Naive thymus-derived CD4-positive, alpha-beta T cell (primary cell): ENCODE data around the gene PTPN1. TPM values are rescaled to one million over a fixed set of nuclear protein-coding genes. Genes with fewer than 3 reads are reported as not detected.
"Not testable (repeated sequence)": the region's sequence is repeated elsewhere in the genome, so short reads cannot be mapped to it uniquely, and the experiment has no call there.

Experiments
- ATAC-seq: fragments of 150-1000 bp; cut with Tn5 transposase; 2 replicates; pipeline ENCODE4 v1.10.0; 2021; ENCODE audit warnings: mild to moderate bottlenecking, moderate library complexity
- CTCF ChIA-PET: fragments of 350-600 bp; sonication (Branson Sonifier 250); formaldehyde crosslinking; loops from one replicate; lab custom pipeline; 2021; ENCODE audit warnings: antibody characterized with exemption; lab: Charles Lee
- POLR2A ChIA-PET: fragments of 350-600 bp; sonication (Branson Sonifier 250); formaldehyde crosslinking; loops from one replicate; lab custom pipeline; 2021; ENCODE audit warnings: antibody characterized with exemption, inconsistent platforms; lab: Charles Lee
- DNase-seq, 9 donors: peaks; one replicate each; pipeline versions ENCODE4 v3.0.0 to v3.0.0-alpha.2; 2020 to 2022; ENCODE audit warnings: mixed read lengths in 1 of 9
- H3K27ac ChIP-seq: one replicate; pipeline ENCODE4 v1.7.0; 2013; ENCODE audit warnings: mild to moderate bottlenecking, low read depth, low read length, moderate library complexity
- H3K27me3 ChIP-seq, 2 donors: one replicate each; pipeline ENCODE4 v1.7.0; 2013; ENCODE audit warnings: low read length in 2 of 2, mild to moderate bottlenecking in 2 of 2, moderate library complexity in 2 of 2; ENCODE audit not compliant: control insufficient read depth in 2 of 2, insufficient read depth in 2 of 2
- H3K36me3 ChIP-seq, 3 experiments: 1 replicate in 2 of 3; 2 replicates in 1 of 3; pipeline ENCODE4 v1.7.0; 2013; ENCODE audit warnings: low read length in 3 of 3, mild to moderate bottlenecking in 3 of 3, moderate library complexity in 1 of 3; ENCODE audit not compliant: insufficient read depth in 3 of 3, control insufficient read depth in 2 of 3
- H3K4me1 ChIP-seq, 2 donors: one replicate each; pipeline ENCODE4 v1.7.0; 2013; ENCODE audit warnings: low read length in 2 of 2, mild to moderate bottlenecking in 2 of 2, moderate library complexity in 1 of 2; ENCODE audit not compliant: control insufficient read depth in 2 of 2, insufficient read depth in 2 of 2
- H3K4me3 ChIP-seq: 2 replicates; pipeline ENCODE4 v1.7.0; 2013; ENCODE audit warnings: mild to moderate bottlenecking, low read length
- H3K9me3 ChIP-seq, 3 experiments: 1 replicate in 2 of 3; 2 replicates in 1 of 3; pipeline ENCODE4 v1.7.0; 2013; ENCODE audit warnings: low read length in 3 of 3; ENCODE audit not compliant: control insufficient read depth in 2 of 3
- H3K27ac Mint-ChIP-seq, 9 donors: one replicate each; pipeline ENCODE4 v1.8.0; 2020 to 2022; ENCODE audit warnings: mixed read lengths in 9 of 9, mild to moderate bottlenecking in 8 of 9, moderate library complexity in 5 of 9, inconsistent platforms in 2 of 9
- H3K27me3 Mint-ChIP-seq, 5 donors: one replicate each; pipeline ENCODE4 v1.8.0; 2021 to 2022; ENCODE audit warnings: mixed read lengths in 5 of 5, mild to moderate bottlenecking in 1 of 5
- H3K36me3 Mint-ChIP-seq, 5 donors: one replicate each; pipeline ENCODE4 v1.8.0; 2020 to 2022; ENCODE audit warnings: mixed read lengths in 5 of 5, mild to moderate bottlenecking in 3 of 5, inconsistent platforms in 1 of 5
- H3K4me1 Mint-ChIP-seq, 7 donors: one replicate each; pipeline ENCODE4 v1.8.0; 2020 to 2022; ENCODE audit warnings: mixed read lengths in 7 of 7, mild to moderate bottlenecking in 3 of 7, inconsistent platforms in 1 of 7
- H3K4me3 Mint-ChIP-seq, 10 donors: one replicate each; pipeline ENCODE4 v1.8.0; 2020 to 2022; ENCODE audit warnings: mild to moderate bottlenecking in 10 of 10, mixed read lengths in 10 of 10, moderate library complexity in 6 of 10, inconsistent platforms in 2 of 10
- H3K9me3 Mint-ChIP-seq, 11 donors: one replicate each; pipeline ENCODE4 v1.8.0; 2020 to 2022; ENCODE audit warnings: mixed read lengths in 11 of 11, mild to moderate bottlenecking in 4 of 11, inconsistent platforms in 1 of 11, moderate library complexity in 1 of 11
- intact Hi-C, 2 donors: fragments of 100-400 bp; cut with micrococcal nuclease; formaldehyde crosslinking; loops; one replicate each; pipeline ENCODE4 v1.15.1; 2023
- polyA plus RNA-seq, 2 donors: library from polyadenylated mRNA; unstranded; fragments of 300-500 nt; fragmentation: Illumina TruSeq; gene quantifications; one replicate each; pipeline ENCODE4 v1.2.3, GENCODE V29; 2021
- total RNA-seq, 6 experiments: library from RNA in 5 of 6; stranded (reverse) in 5 of 6; gene quantifications; 1 replicate in 5 of 6; 2 replicates in 1 of 6; pipeline ENCODE4 v1.2.3 and lab custom pipeline; 2021 to 2026

Gene PTPN1
- total and polyA plus RNA-seq, 7 experiments from 2014 or later = 30.4 to 80.5 (median 59.7) TPM

DNA sequence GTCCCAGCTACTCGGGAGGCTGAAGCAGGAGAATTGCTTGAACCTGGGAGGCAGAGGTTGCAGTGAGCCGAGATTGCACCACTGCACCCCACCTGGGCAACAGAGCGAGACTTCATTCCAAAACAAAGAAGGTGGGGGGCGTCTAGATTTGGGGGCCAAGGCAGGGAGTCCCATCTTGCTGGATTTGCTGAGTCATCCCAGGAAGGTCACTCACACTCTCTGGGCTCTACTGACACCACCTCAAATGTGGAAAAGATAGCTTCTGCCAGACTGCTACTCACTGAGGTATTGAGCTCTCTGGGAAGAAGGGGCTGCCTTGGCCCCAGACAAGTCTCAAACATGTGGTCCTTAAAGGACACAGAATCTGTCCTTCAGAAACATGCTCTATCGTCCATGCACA is 106.8 kb downstream of the PTPN1 start:
- intact Hi-C loops = no loop called here
- ChIA-PET POLR2A (no interaction called here), CTCF (no interaction called here)
- Mint-ChIP-seq H3K4me1 (peaks cover 0 to 3% (median 0%) of the 10 kb centered on the region in 7 donors), H3K9me3 (peaks cover 0 to 16% (median 9%) of the 10 kb centered on the region in 11 donors), H3K4me3 (no peak overlapping the region), H3K27me3 (no peaks in the 10 kb centered on the region), H3K27ac (no peak overlapping the region), H3K36me3 (no peaks in the 10 kb centered on the region)
- Histone ChIP-seq H3K9me3 (peaks cover 0 to 7% (median 0%) of the 10 kb centered on the region in 3 experiments), H3K27me3 (no peaks in the 10 kb centered on the region), H3K36me3 (no peaks in the 10 kb centered on the region), H3K4me3 (no peak overlapping the region), H3K27ac (no peak overlapping the region), H3K4me1 (no peaks in the 10 kb centered on the region)
- DNase-seq (no peak), ATAC-seq (no peak)

DNA sequence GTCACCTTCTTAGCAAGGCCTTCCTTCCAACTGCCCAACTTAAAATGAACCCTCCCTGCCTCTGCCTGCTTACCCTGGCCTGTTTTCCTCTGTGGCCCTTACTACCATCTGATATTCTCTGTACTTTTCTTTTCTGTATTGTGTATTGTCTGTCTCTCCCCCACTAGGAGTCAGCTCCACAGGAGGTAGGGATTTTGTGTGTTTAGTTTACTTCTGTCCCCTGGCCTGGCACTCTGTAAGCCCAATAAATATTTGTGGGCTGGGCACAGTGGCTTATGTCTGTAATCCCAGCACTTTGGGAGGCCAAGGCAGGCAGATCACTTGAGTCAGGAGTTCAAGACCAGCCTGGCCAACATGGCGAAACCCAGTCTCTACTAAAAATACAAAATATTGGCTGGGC is 108.4 kb downstream of the PTPN1 start:
- peaks cover 0 to 3% (median 0%) of the 10 kb centered on the region in 7 donors for H3K4me1 Mint-ChIP-seq
- H3K27ac Mint-ChIP-seq = peak overlapping the region in 1 of 9 donors; percentile 6
- intact Hi-C loops = no loop called here
- DNase-seq (no peak), ATAC-seq (no peak)
- ChIA-PET POLR2A (no interaction called here), CTCF (interaction anchor here (0.6 kb wide), 1 partner anchor 1204 kb away, joined by 3 read pairs; no protein-coding TSS in a partner anchor)
- peaks cover 0 to 7% (median 0%) of the 10 kb centered on the region in 3 experiments for H3K9me3 ChIP-seq
- no peaks in the 10 kb centered on the region for H3K27me3 Mint-ChIP-seq
- H3K4me1 ChIP-seq = no peaks in the 10 kb centered on the region
- no peaks in the 10 kb centered on the region for H3K36me3 ChIP-seq
- peaks cover 0 to 16% (median 9%) of the 10 kb centered on the region in 11 donors for H3K9me3 Mint-ChIP-seq
- H3K4me3 Mint-ChIP-seq = no peak overlapping the region
- H3K4me3 ChIP-seq = no peak overlapping the region
- no peak overlapping the region for H3K27ac ChIP-seq
- no peaks in the 10 kb centered on the region for H3K36me3 Mint-ChIP-seq
- no peaks in the 10 kb centered on the region for H3K27me3 ChIP-seq

DNA sequence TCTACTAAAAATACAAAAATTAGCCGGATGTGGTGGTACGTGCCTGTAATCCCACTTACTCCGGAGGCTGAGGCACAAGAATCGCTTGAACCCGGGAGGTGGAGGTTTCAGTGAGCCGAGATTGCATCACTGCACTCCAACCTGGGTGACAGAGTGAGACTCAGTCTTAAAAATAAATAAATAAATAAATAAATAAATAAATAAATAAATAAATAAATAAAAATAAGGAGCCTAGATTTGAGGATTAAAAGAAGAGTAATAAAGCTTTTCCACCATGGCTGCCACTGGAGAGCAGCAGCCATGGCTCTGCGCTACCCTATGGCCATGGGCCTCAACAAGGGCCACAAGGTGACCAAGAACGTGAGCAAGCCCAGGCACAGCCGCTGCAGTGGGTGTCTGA is 110.3 kb downstream of the PTPN1 start:
- POLR2A ChIA-PET, H3K27me3 Mint-ChIP-seq, H3K36me3 Mint-ChIP-seq, H3K27me3 ChIP-seq, H3K4me1 Mint-ChIP-seq, H3K36me3 ChIP-seq, H3K4me3 ChIP-seq, DNase-seq, H3K4me3 Mint-ChIP-seq, ATAC-seq, H3K9me3 ChIP-seq, intact Hi-C loops, H3K27ac Mint-ChIP-seq, H3K4me1 ChIP-seq, CTCF ChIA-PET, H3K27ac ChIP-seq: not testable (repeated sequence)
- H3K9me3 Mint-ChIP-seq = peaks cover 0 to 16% (median 9%) of the 10 kb centered on the region in 11 donors

GRCh38 chr20:50621068-50621665 is 111.0 kb downstream of the PTPN1 start:
- intact Hi-C loops = no loop called here
- ChIA-PET CTCF (no interaction called here), POLR2A (no interaction called here)
- Histone ChIP-seq H3K27ac (no peak overlapping the region), H3K36me3 (no peaks in the 10 kb centered on the region), H3K4me1 (no peaks in the 10 kb centered on the region), H3K9me3 (peaks cover 0 to 7% (median 0%) of the 10 kb centered on the region in 3 experiments), H3K27me3 (no peaks in the 10 kb centered on the region), H3K4me3 (no peak overlapping the region)
- Mint-ChIP-seq H3K9me3 (peaks cover 0 to 16% (median 9%) of the 10 kb centered on the region in 11 donors), H3K27ac (no peak overlapping the region), H3K27me3 (no peaks in the 10 kb centered on the region), H3K4me3 (no peak overlapping the region), H3K4me1 (peaks cover 0 to 3% (median 0%) of the 10 kb centered on the region in 7 donors), H3K36me3 (no peaks in the 10 kb centered on the region)
- ATAC-seq (no peak), DNase-seq (no peak)

GRCh38 chr20:50624351-50625016 is 114.3 kb downstream of the PTPN1 start:
- no peaks in the 10 kb centered on the region for H3K4me1 ChIP-seq
- no peaks in the 10 kb centered on the region for H3K27me3 ChIP-seq
- Mint-ChIP-seq H3K4me3 (no peak overlapping the region), H3K4me1 (no peaks in the 10 kb centered on the region), H3K27ac (no peak overlapping the region), H3K9me3 (peaks cover 0 to 14% (median 8%) of the 10 kb centered on the region in 11 donors), H3K36me3 (no peaks in the 10 kb centered on the region), H3K27me3 (no peaks in the 10 kb centered on the region)
- H3K27ac ChIP-seq = no peak overlapping the region
- intact Hi-C loops = no loop called here
- peaks cover 0 to 7% (median 0%) of the 10 kb centered on the region in 3 experiments for H3K9me3 ChIP-seq
- H3K4me3 ChIP-seq = no peak overlapping the region
- POLR2A ChIA-PET = no interaction called here
- DNase-seq = no peak
- CTCF ChIA-PET = interaction anchor here (1.0 kb wide), 1 partner anchor 437 kb away, joined by 4 read pairs; no protein-coding TSS in a partner anchor
- no peak for ATAC-seq
- H3K36me3 ChIP-seq = no peaks in the 10 kb centered on the region

DNA sequence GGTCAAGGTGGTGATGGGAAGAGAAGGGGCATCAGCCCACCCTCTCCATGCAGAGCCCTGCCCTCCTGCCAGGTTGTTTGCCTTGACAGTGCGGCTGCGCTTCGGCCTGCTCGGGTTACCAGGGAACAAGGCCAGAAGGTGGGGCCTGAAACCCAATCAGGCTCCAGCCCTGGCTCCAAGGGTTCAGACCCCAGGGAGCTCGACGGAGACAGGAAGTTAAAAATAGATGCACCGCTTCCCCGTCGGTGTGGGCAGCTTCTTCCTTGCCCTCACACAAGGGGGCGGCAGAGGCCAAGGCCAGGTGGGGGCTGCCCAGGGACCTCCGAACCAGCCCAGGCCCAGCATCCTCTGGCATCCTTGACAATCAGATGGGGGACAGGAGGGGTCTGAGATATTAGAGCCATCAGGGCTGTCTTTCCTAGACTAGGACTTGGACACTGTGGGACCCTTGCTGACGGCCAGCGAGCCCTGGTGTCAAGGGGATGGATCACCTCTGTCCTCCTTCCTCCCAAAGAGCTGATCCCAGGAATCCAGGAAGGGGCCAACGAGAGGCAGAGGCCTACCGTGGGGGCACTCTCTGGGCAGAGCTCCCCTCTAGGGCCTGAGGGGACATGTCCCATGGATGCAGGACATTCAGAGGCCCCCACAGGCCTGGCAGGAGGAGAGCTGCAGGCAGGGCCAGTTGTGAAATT is 115.9 kb downstream of the PTPN1 start:
- no peaks in the 10 kb centered on the region for H3K27me3 Mint-ChIP-seq
- Histone ChIP-seq H3K4me3 (no peak overlapping the region), H3K4me1 (no peaks in the 10 kb centered on the region), H3K9me3 (peaks cover 0 to 2% (median 0%) of the 10 kb centered on the region in 3 experiments), H3K27me3 (no peaks in the 10 kb centered on the region), H3K36me3 (no peaks in the 10 kb centered on the region), H3K27ac (no peak overlapping the region)
- ATAC-seq = no peak
- no peak overlapping the region for H3K27ac Mint-ChIP-seq
- H3K36me3 Mint-ChIP-seq = no peaks in the 10 kb centered on the region
- H3K4me1 Mint-ChIP-seq = no peaks in the 10 kb centered on the region
- no peak overlapping the region for H3K4me3 Mint-ChIP-seq
- peaks cover 0 to 8% (median 2%) of the 10 kb centered on the region in 11 donors for H3K9me3 Mint-ChIP-seq
- no peak for DNase-seq
- ChIA-PET CTCF (interaction anchor here (0.5 to 1.2 kb wide), 2 partner anchors 123 to 126 kb away, joined by 4 to 6 read pairs; no protein-coding TSS in a partner anchor), POLR2A (no interaction called here)
- intact Hi-C loops = no loop called here
